PC-9 (cell line): ENCODE data around the gene IL4R. TPM values are rescaled to one million over a fixed set of nuclear protein-coding genes. Genes with fewer than 3 reads are reported as not detected.

Source experiments
- total RNA-seq: library from RNA; stranded (reverse); gene quantifications from 2 replicates; pipeline ENCODE4 v1.2.3, GENCODE V29; 2021

The IL4R gene
- total RNA-seq, 1 experiment from 2014 or later: 76.5 TPM

Other genes with a start within 250 kb of the IL4R start
- not detected in 2 replicates for gene C16orf82, start 247.0 kb upstream of the IL4R start, total RNA-seq
- 5.1 and 7.2 TPM in 2 replicates for gene KDM8, start 110.4 kb upstream of the IL4R start, total RNA-seq
- gene NSMCE1, start 45.2 kb upstream of the IL4R start, total RNA-seq: 114 and 121 TPM in 2 replicates
- gene IL21R, start 88.2 kb downstream of the IL4R start, total RNA-seq: 0.35 and 3.8 TPM in 2 replicates
- 118 and 142 TPM in 2 replicates for gene GTF3C1, start 235.9 kb downstream of the IL4R start, total RNA-seq
- 60.9 and 64.8 TPM in 2 replicates for gene KATNIP, start 236.2 kb downstream of the IL4R start, total RNA-seq